PC-9 (cell line): ENCODE data around the gene BRPF3. TPM values are rescaled to one million over a fixed set of nuclear protein-coding genes. Genes with fewer than 3 reads are reported as not detected.

Source experiments
- BruUV-seq: library from RNA; stranded (reverse); fragments of 400-500 nt; replicated peaks from 2 replicates; lab custom pipeline; 2021; lab: Mats Ljungman, UMichigan
- CTCF ChIA-PET: fragments of 300-600 bp; sonication (Branson Sonifier 250); formaldehyde crosslinking; loops from one replicate; lab custom pipeline; 2022; ENCODE audit warnings: antibody characterized with exemption; lab: Charles Lee
- POLR2A ChIA-PET: fragments of 300-600 bp; sonication (Branson Sonifier 250); formaldehyde crosslinking; loops from one replicate; lab custom pipeline; 2022; ENCODE audit warnings: antibody characterized with exemption; ENCODE audit not compliant: unreplicated experiment; lab: Charles Lee
- DNase-seq, 2 experiments: peaks; one replicate each; pipeline versions ENCODE4 v3.0.0 to v3.0.0-alpha.2; 2015 to 2022; ENCODE audit warnings: mixed read lengths in 1 of 2
- H2AFZ ChIP-seq: fragments of 200-600 bp; sonication (generic); 2 replicates; pipeline ENCODE4 v1.8.1; 2017; ENCODE audit warnings: antibody characterized with exemption
- H3F3A ChIP-seq: fragments of 200-600 bp; sonication (generic); 2 replicates; pipeline ENCODE4 v1.8.1; 2017; ENCODE audit warnings: antibody characterized with exemption, mild to moderate bottlenecking, low read depth; ENCODE audit not compliant: insufficient read depth
- H3K27ac ChIP-seq: fragments of 200-600 bp; sonication (generic); 2 replicates; pipeline ENCODE4 v1.6.1; 2016; ENCODE audit warnings: mixed run types
- H3K27me3 ChIP-seq: fragments of 200-600 bp; sonication (generic); 2 replicates; pipeline ENCODE4 v1.6.1; 2016; ENCODE audit warnings: low read depth, mixed run types; ENCODE audit not compliant: insufficient read depth
- H3K36me3 ChIP-seq: fragments of 200-600 bp; sonication (generic); 2 replicates; pipeline ENCODE4 v1.6.1; 2016; ENCODE audit warnings: low read depth, mixed run types
- H3K4me1 ChIP-seq: fragments of 200-600 bp; sonication (generic); replicated peaks from 2 replicates; pipeline ENCODE4 v1.6.1; 2016; ENCODE audit warnings: mixed run types; ENCODE audit not compliant: insufficient read depth
- H3K4me2 ChIP-seq: fragments of 200-600 bp; sonication (generic); 2 replicates; pipeline ENCODE4 v1.6.1; 2017; ENCODE audit warnings: mixed run types
- H3K4me3 ChIP-seq: fragments of 200-600 bp; sonication (generic); 2 replicates; pipeline ENCODE4 v1.6.1; 2016; ENCODE audit warnings: mixed run types
- H3K79me2 ChIP-seq: fragments of 200-600 bp; sonication (generic); 2 replicates; pipeline ENCODE4 v1.6.1; 2017; ENCODE audit warnings: low read depth, mixed run types
- H3K9me2 ChIP-seq: fragments of 200-600 bp; sonication (generic); 2 replicates; pipeline ENCODE4 v1.8.1; 2017; ENCODE audit warnings: mild to moderate bottlenecking; ENCODE audit not compliant: insufficient read depth
- H3K9me3 ChIP-seq: fragments of 200-600 bp; sonication (generic); 2 replicates; pipeline ENCODE4 v1.8.1; 2016; ENCODE audit warnings: low read depth; ENCODE audit not compliant: insufficient read depth
- H4K20me1 ChIP-seq: fragments of 200-600 bp; sonication (generic); 2 replicates; pipeline ENCODE4 v1.8.1; 2017; ENCODE audit not compliant: insufficient read depth
- CTCF ChIP-seq: fragments of 200-600 bp; sonication (generic); conservative IDR thresholded peaks from 2 replicates; pipeline ENCODE4 v1.6.1; 2017; ENCODE audit warnings: mixed run types, antibody characterized with exemption, mild to moderate bottlenecking, moderate library complexity
- EZH2 ChIP-seq: fragments of 200-600 bp; sonication (generic); IDR thresholded peaks from 2 replicates; pipeline ENCODE4 v1.8.0; 2017; ENCODE audit warnings: antibody characterized with exemption, low read depth
- intact Hi-C: fragments of 100-400 bp; cut with micrococcal nuclease; formaldehyde crosslinking; loops from one replicate; pipeline ENCODE4 v1.10.0; 2022; ENCODE audit not compliant: unreplicated experiment
- total RNA-seq: library from RNA; stranded (reverse); gene quantifications from 2 replicates; pipeline ENCODE4 v1.2.3, GENCODE V29; 2021

BRPF3 gene
- total RNA-seq, 1 experiment from 2014 or later = 32.3 TPM

- ChIA-PET POLR2A (interaction anchor here (0.5 to 0.6 kb wide), 2 partner anchors 77 to 242 kb away, joined by 6 read pairs; no protein-coding TSS in a partner anchor), CTCF (no interaction called here)
- no peaks in the 10 kb centered on the region for H3K9me3 ChIP-seq
- BruUV-seq = no TSS peak
- no peaks in the 10 kb centered on the region for H3K36me3 ChIP-seq
- H2AFZ ChIP-seq = no peak overlapping the region
- H3K27me3 ChIP-seq = no peaks in the 10 kb centered on the region
- H3K27ac ChIP-seq = no peak overlapping the region
- TF ChIP-seq CTCF (no peak), EZH2 (no peak)
- H3K4me3 ChIP-seq = no peak overlapping the region
- peaks cover 5% of the 10 kb centered on the region; the same call in 1 of the 2 replicates for H3K9me2 ChIP-seq
- no peaks in the 10 kb centered on the region; the same call in 1 of the 2 replicates for H3F3A ChIP-seq
- no peaks in the 10 kb centered on the region for H3K4me1 ChIP-seq
- intact Hi-C loops = no loop called here
- no peaks in the 10 kb centered on the region for H4K20me1 ChIP-seq
- H3K79me2 ChIP-seq = no peaks in the 10 kb centered on the region
- no peak for DNase-seq
- H3K4me2 ChIP-seq = no peak overlapping the region
These were observed 25.0 kb upstream of the BRPF3 start for GRCh38 chr6:36171573-36171972.

GRCh38 chr6:36177166-36177565 is 19.4 kb upstream of the BRPF3 start:
- no peaks in the 10 kb centered on the region for H3K27me3 ChIP-seq
- BruUV-seq = no TSS peak
- intact Hi-C loops = no loop called here
- ChIA-PET POLR2A (no interaction called here), CTCF (no interaction called here)
- H3K9me3 ChIP-seq = peaks cover 7% of the 10 kb centered on the region; the same call in 1 of the 2 replicates
- no peak overlapping the region for H3K27ac ChIP-seq
- no peak overlapping the region for H3K4me3 ChIP-seq
- H3K36me3 ChIP-seq = 0 out of 2 replicates have a peak, but pooled peaks cover 3% of the 10 kb centered on the region
- no peaks in the 10 kb centered on the region for H4K20me1 ChIP-seq
- H3F3A ChIP-seq = no peaks in the 10 kb centered on the region
- peaks cover 5% of the 10 kb centered on the region; the same call in 1 of the 2 replicates for H3K9me2 ChIP-seq
- no peak overlapping the region for H2AFZ ChIP-seq
- no peak for DNase-seq
- H3K79me2 ChIP-seq = no peaks in the 10 kb centered on the region
- no peak overlapping the region for H3K4me2 ChIP-seq
- TF ChIP-seq EZH2 (no peak), CTCF (no peak)
- no peaks in the 10 kb centered on the region for H3K4me1 ChIP-seq

- no peak for DNase-seq
- Histone ChIP-seq H3K27ac (no peak overlapping the region), H3K36me3 (0 out of 2 replicates have a peak, but pooled peaks cover 3% of the 10 kb centered on the region), H3K4me1 (no peaks in the 10 kb centered on the region), H3K79me2 (no peaks in the 10 kb centered on the region), H3K27me3 (no peaks in the 10 kb centered on the region), H4K20me1 (no peaks in the 10 kb centered on the region), H3K4me3 (no peak overlapping the region), H3K9me2 (peaks cover 5% of the 10 kb centered on the region; the same call in 1 of the 2 replicates), H3K9me3 (peaks cover 7% of the 10 kb centered on the region; the same call in 1 of the 2 replicates), H3K4me2 (no peak overlapping the region), H2AFZ (no peak overlapping the region), H3F3A (no peaks in the 10 kb centered on the region; the same call in 1 of the 2 replicates)
- ChIA-PET CTCF (no interaction called here), POLR2A (no interaction called here)
- BruUV-seq = no TSS peak
- no peak for TF ChIP-seq EZH2
- no peak for TF ChIP-seq CTCF
- intact Hi-C loops = no loop called here
These were observed 18.0 kb upstream of the BRPF3 start for GRCh38 chr6:36178544-36178943.
